MV-4-11 (cell line): ENCODE results near the gene RAET1E.
"Not testable (repeated sequence)": the region's sequence is repeated elsewhere in the genome, so short reads cannot be mapped to it uniquely, and the experiment has no call there.

Source experiments
- DNase-seq: peaks from one replicate; lab custom pipeline; 2025; lab: John Stamatoyannopoulos, UW

RAET1E gene

GRCh38 chr6:149897855-149898744, at the start of gene RAET1E:
Gene RAET1E, minus strand, starts transcription at chr6:149898113. Its CDS starts 7,212 bp downstream, at chr6:149890901.
- no peak for DNase-seq

GRCh38 chr6:149947533-149947932, 49.6 kb upstream of the RAET1E start:
- DNase-seq = not testable (repeated sequence)

- DNase-seq = not testable (repeated sequence)
Measured at GRCh38 chr6:149946631-149947030, 48.7 kb upstream of the RAET1E start.

GRCh38 chr6:149945276-149945675, 47.4 kb upstream of the RAET1E start:
- DNase-seq = not testable (repeated sequence)

GRCh38 chr6:149943321-149943720, 45.4 kb upstream of the RAET1E start:
- DNase-seq = not testable (repeated sequence)

- no peak for DNase-seq
Measured at GRCh38 chr6:149942461-149942829, 44.5 kb upstream of the RAET1E start.

GRCh38 chr6:149941583-149942460, 43.9 kb upstream of the RAET1E start, which contains the start of gene ULBP2:
Gene ULBP2, plus strand, starts transcription at chr6:149942014. Its CDS starts 59 bp downstream, at chr6:149942073.
- peak; percentile 89 for DNase-seq

- DNase-seq = no peak
Measured at GRCh38 chr6:149940672-149940982, 42.7 kb upstream of the RAET1E start.

- no peak for DNase-seq
Measured at GRCh38 chr6:149939909-149940671, 42.2 kb upstream of the RAET1E start.

GRCh38 chr6:149939356-149939648, 41.4 kb upstream of the RAET1E start:
- DNase-seq = no peak

- DNase-seq = no peak
Measured at GRCh38 chr6:149938571-149939355, 40.9 kb upstream of the RAET1E start.

GRCh38 chr6:149938013-149938570, 40.2 kb upstream of the RAET1E start:
- not testable (repeated sequence) for DNase-seq

- DNase-seq = no peak
Measured at GRCh38 chr6:149936743-149937142, 38.8 kb upstream of the RAET1E start.

GRCh38 chr6:149935668-149936067, 37.8 kb upstream of the RAET1E start:
- no peak for DNase-seq

- DNase-seq = no peak
Measured at GRCh38 chr6:149935246-149935645, 37.3 kb upstream of the RAET1E start.

GRCh38 chr6:149934249-149935156, 36.6 kb upstream of the RAET1E start:
- DNase-seq = peak; percentile 65

GRCh38 chr6:149933461-149933860, 35.5 kb upstream of the RAET1E start:
- DNase-seq = no peak

- no peak for DNase-seq
Measured at GRCh38 chr6:149933036-149933435, 35.1 kb upstream of the RAET1E start.

GRCh38 chr6:149931501-149931900, 33.6 kb upstream of the RAET1E start:
- DNase-seq = no peak

- DNase-seq = no peak
Measured at GRCh38 chr6:149929422-149929821, 31.5 kb upstream of the RAET1E start.
